GM10248 (cell line): ENCODE results near the gene HCFC2.

Experiments used
- CTCF ChIA-PET: fragments of 300-600 bp; sonication (Branson Sonifier 250); formaldehyde crosslinking; extraction: SDS; loops from one replicate; lab custom pipeline; 2021; ENCODE audit warnings: antibody characterized with exemption; lab: Yijun Ruan, JAX
- POLR2A ChIA-PET: fragments of 350-650 bp; sonication (Branson Sonifier 250); formaldehyde crosslinking; extraction: SDS; loops from one replicate; lab custom pipeline; 2020; ENCODE audit warnings: antibody characterized with exemption; lab: Yijun Ruan, JAX
- DNase-seq: peaks from one replicate; pipeline ENCODE4 v3.0.0; 2012; ENCODE audit errors: extremely low spot score
- TF ChIP-seq, protein P1 (sequence below): IDR thresholded peaks from 2 replicates; pipeline ENCODE4 v1.5.1; 2012; ENCODE audit warnings: mild to moderate bottlenecking, low read depth; ENCODE audit errors: extremely low read depth, missing control alignments, control extremely low read depth

Gene HCFC2

GRCh38 chr12:104056419-104056972 lies 7.8 kb upstream of the HCFC2 start:
- no peak for DNase-seq
- TF ChIP-seq, protein P1, sequence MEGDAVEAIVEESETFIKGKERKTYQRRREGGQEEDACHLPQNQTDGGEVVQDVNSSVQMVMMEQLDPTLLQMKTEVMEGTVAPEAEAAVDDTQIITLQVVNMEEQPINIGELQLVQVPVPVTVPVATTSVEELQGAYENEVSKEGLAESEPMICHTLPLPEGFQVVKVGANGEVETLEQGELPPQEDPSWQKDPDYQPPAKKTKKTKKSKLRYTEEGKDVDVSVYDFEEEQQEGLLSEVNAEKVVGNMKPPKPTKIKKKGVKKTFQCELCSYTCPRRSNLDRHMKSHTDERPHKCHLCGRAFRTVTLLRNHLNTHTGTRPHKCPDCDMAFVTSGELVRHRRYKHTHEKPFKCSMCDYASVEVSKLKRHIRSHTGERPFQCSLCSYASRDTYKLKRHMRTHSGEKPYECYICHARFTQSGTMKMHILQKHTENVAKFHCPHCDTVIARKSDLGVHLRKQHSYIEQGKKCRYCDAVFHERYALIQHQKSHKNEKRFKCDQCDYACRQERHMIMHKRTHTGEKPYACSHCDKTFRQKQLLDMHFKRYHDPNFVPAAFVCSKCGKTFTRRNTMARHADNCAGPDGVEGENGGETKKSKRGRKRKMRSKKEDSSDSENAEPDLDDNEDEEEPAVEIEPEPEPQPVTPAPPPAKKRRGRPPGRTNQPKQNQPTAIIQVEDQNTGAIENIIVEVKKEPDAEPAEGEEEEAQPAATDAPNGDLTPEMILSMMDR = no peak
- POLR2A ChIA-PET = no interaction called here
- CTCF ChIA-PET = interaction anchor here (1.2 to 5.8 kb wide), 2 partner anchors 10 to 53 kb away, joined by 5 to 37 read pairs; no protein-coding TSS in a partner anchor

DNA sequence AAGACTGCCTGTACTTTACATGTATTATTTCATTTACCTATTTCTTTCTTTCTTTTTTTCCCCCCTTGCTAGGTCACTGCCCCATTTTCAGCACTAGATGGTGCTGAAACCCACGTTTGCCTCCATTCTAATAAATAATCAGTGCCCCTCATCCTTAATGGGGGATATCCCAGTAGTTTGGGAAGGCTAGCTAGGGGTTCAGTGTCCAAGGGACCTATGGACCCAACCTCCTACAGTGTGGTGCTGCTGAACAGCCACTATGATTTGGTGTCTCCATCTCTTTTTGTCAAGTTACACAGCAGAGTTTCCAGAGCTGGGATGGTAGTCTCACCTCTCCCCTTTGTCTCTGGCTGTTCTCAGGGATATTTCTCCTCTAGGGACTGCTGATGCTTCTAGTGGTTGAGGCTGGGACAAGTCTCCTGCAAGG lies 6.5 kb upstream of the HCFC2 start:
- ChIA-PET CTCF (interaction anchor here (0.7 to 5.8 kb wide), 13 partner anchors 10 to 178 kb away, joined by 3 to 37 read pairs (median 5); partner anchors contain the start of gene TDG), POLR2A (no interaction called here)
- DNase-seq = peak; percentile 27
- TF ChIP-seq, protein P1 = peak; percentile 78

- ChIA-PET POLR2A (no interaction called here), CTCF (interaction anchor here (0.7 to 5.8 kb wide), 15 partner anchors 9 to 300 kb away, joined by 3 to 37 read pairs (median 4); partner anchors contain the start of gene TDG)
- TF ChIP-seq, protein P1 = no peak
- no peak for DNase-seq
These were observed 5.5 kb upstream of the HCFC2 start for GRCh38 chr12:104058802-104059201.

DNA sequence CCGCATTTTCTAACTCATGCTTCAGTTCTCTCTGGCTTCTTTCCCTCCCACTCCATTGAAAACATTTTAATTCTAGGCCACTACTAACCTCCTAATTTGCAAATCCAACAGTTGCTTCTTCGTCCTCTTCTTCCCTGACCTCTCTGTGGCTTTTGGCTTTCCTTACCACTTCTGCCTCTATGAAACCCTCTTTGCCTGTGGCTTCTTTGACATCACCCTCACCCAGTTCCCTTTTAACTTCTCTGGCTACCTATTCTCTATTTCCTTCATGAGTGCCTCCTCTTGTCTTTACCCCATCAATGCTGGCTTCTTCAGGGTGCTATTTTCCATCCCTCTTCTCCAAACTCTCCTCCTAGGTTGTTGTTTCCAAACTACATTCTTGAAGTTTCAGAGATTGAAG lies 4.4 kb upstream of the HCFC2 start:
- ChIA-PET CTCF (interaction anchor here (0.9 to 5.8 kb wide), 5 partner anchors 8 to 57 kb away, joined by 3 to 37 read pairs (median 12); no protein-coding TSS in a partner anchor), POLR2A (interaction anchor here (0.5 kb wide), 1 partner anchor 93 kb away, joined by 6 read pairs; no protein-coding TSS in a partner anchor)
- TF ChIP-seq, protein P1 = no peak
- no peak for DNase-seq

DNA sequence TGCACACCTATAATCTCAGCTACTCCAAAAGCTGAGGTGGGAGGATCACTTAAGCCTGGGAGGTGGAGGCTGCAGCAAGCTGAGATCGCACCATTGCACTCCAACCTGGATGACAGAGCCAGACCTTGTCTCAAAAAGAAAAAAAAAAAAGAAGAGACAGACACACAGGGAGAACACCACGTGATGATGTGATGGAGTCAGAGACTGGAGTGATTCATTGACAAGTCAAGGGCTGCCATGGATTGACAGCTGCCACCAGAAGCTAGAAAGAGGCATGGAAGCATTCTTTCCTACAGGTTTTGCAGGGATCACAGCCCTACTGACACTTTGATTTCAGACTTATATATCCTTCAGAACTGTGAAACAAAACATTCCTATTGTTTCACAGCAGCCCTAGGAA lies 3.5 kb upstream of the HCFC2 start:
- ChIA-PET POLR2A (no interaction called here), CTCF (interaction anchor here (1.0 to 5.0 kb wide), 2 partner anchors 49 to 58 kb away, joined by 3 to 29 read pairs; no protein-coding TSS in a partner anchor)
- no peak for DNase-seq
- TF ChIP-seq, protein P1 = no peak

DNA sequence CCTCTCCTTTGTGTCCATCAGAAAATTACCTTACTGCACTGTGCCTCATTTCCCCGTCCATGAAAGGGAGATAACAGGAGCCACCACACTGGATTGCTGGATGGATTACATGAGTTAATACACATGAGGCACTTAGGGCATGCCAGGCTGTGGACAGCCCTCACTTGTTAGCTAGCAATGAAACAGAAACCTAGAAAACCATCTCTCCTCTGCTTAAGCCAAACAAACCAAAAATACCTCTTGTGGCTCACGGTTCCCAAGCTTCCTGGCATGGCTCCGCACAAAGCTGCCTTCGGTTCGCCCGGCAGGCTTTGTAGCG lies 660 bp upstream of the HCFC2 start:
- ChIA-PET POLR2A (interaction anchor here (1.0 to 1.5 kb wide), 4 partner anchors 15 to 222 kb away, joined by 3 to 8 read pairs (median 4); partner anchors contain the start of gene NFYB), CTCF (interaction anchor here (1.1 to 5.0 kb wide), 8 partner anchors 15 to 90 kb away, joined by 3 to 29 read pairs (median 6); no protein-coding TSS in a partner anchor)

More for the DNA sequence above, 660 bp upstream of the HCFC2 start:
- DNase-seq = no peak
- TF ChIP-seq, protein P1 = no peak
